MV-4-11 (cell line): ENCODE measurements around the gene BRD3OS.
"Not testable (repeated sequence)": the region's sequence is repeated elsewhere in the genome, so short reads cannot be mapped to it uniquely, and the experiment has no call there.

Experiments used
- DNase-seq: peaks from one replicate; lab custom pipeline; 2025; lab: John Stamatoyannopoulos, UW

The BRD3OS gene

DNA sequence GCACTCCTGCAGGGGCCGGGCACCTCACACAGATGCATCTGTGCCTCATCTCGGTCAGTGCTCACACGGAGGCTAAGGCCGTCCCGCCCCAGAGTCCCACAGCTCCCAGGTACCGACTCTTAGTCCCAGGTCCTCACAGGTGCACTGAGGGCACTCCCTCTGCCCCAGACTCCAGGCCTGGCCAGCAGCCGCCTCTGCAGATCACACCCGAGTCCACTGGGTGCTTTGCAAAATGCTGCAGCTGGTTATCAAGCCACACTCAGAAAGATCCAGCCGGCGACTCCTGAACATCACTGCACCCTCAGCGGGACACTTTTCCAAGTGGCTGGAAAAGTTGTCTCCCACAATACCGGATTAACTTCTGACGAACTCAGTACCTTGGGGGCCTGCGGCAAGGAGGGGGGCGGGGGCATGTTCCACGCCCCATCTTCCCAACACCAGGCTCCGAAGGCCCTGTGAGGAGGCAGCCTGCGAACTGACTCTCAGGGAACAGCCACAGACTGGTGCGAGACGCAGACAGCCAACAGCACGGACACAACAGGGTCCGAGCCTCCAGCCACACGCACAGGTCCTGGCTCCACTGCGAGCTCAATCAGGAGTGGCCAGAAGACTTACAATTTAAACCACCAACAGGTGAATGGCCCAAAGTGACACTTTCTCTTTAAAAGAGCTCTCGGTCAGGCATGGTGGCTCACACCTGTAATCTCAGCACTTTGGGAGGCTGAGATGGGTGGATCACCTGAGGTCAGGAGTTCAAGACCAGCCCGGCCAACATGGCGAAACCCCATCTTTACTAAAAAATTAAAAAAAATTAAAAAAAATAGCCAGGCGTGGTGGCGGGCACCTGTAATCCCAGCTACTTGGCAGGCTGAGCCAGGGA lies 38.5 kb downstream of the BRD3OS start:
- no peak for DNase-seq

GRCh38 chr9:134064711-134065110 lies 39.4 kb downstream of the BRD3OS start:
- no peak for DNase-seq

DNA sequence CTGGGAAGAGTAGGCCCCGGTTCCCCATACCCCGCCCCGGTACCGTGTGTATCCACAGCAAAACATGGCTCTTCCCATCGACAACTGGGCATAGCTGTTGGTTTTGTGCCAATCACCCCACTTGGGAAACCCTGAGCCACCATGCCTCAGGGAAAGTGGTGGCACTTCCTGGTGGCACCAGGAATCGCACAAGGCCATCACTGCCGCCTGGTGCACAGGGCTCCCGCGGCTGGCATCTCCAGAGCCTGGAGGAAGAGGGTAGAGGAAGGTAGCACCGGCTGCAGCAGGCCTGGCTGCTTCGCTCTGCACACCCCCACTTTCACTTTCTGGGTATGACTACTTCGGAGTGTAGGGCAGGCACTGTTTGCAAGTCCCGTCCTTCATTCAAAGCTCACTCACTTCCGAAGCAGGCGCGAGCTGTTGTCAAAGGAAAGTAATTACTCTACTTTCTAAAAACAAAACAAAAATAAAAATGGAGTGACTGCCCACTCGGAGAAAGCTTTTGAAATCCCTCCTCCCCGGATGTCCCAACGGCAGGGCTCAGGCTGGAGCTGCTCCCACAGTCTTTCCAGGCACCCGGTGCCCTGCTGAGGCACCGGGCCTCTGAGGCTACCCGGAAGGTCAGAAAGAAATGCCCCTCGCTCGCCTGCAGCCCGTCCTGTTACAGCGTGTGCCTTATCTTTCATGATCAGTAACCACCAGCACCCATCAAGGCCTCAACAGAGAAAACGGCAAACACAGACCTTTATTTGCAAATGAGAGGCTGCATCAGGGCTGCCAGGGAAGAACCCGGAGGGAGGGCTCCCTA lies 40.5 kb downstream of the BRD3OS start:
- DNase-seq: peak; percentile 76

DNA sequence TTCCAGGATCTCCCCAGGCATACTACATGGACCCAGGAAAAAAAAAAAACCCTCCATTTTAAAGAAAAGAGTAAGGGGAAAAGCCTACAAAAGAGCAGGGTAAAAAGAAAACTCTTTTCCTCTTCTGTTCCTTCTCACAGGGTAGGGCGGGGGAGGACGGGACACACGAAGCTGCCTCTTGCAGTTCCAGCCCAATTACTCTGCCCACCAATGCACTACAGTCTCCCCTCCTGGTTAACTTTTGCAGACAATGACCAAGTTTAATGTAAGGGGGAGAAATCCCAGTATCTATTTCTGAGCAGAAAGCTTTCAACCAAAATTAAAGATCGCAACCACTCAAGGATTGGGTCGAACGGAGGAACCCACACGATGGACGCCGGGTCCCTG lies 41.2 kb downstream of the BRD3OS start:
- DNase-seq: no peak

- no peak for DNase-seq
Measured at GRCh38 chr9:134066913-134067851, 41.9 kb downstream of the BRD3OS start.

DNA sequence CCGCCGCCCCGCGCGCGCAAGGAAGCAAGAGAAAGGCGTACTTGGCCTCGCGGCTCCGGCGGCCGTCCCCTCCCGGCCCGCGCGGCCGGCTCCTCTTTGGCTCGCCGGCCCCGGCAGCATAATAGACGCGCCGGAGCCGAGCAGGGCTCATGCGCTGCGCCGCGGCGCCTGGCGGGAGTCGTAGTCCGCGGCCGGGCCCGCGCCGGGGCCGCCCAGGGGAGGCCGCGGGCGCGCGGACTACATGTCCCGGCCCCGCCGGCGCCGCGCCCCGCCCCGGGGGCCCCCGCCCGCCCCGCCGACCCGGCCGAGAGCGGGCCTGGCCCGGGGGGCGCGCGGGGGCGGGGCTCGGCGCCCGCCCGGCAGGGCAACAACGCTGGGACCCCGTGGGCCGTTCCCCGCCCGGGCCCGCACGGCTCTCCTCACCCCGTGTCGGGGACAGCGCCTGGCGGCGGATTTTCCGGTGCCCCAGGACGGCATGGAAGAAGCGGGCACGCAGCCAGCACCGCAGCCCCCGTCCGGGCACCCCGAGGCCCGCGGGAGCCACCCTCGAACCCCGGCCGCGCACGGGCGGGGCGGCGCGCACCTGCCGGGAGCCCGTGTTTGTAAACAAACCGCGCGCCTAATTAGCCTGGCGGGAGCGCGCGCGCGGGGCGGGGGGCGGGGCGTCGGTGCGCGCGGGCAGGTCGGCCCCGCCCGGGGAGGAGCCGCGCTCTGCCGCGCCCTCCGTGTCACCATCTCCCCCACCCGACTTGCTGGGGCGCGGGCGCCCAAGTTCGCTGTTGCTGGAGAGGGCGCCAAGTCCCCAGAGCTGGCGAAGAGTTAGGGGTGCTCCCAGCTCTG lies 42.8 kb downstream of the BRD3OS start, which contains the start of gene BRD3:
TSS of gene BRD3 (minus strand) at position 123 of the 840 bp plus-strand sequence. CDS start 14,549 bp downstream, outside the sequence.
- peak; percentile 73 for DNase-seq

- DNase-seq: peak; percentile 57
Measured at GRCh38 chr9:134068744-134069479, 43.6 kb downstream of the BRD3OS start.

GRCh38 chr9:134069480-134070399 lies 44.5 kb downstream of the BRD3OS start:
- no peak for DNase-seq

DNA sequence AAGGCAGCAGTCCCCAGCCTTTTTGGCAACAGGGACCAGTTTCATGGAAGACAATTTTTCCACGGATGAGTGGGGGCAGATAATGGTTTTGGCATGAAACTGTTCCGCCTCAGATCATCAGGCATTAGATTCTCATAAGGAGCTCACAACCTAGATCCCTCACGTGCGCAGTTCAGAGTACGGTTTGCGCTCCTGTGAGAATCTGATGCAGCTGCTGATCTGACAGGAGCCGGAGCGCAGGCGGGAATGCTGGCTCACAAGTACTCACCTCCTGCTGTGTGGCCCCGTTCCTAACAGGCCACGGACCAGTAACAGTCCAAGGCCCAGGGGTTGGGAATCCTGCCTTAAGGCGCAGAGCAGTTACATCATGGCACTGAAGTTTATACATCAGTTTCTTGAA lies 45.9 kb downstream of the BRD3OS start:
- DNase-seq: no peak

GRCh38 chr9:134072683-134073082 lies 47.4 kb downstream of the BRD3OS start:
- not testable (repeated sequence) for DNase-seq

DNA sequence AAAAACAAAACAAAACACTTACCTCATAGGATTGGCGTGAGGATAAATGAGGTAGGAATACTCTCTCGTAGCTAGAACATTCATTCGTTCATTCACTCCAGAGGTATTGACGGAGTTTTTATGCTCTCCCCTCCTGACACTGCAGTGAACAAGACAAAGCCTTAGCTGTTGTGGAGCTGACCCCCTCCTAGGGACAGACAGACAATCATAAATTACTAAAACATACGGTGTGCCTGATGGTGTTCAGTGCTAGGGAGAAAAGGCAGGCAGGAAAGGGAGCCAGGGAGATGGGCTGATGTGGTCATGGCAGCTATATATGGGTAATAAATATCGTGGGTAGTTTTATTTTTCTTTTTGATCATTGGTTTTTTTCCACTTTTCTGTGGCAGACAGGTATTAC lies 48.2 kb downstream of the BRD3OS start:
- DNase-seq: no peak

- not testable (repeated sequence) for DNase-seq
Measured at GRCh38 chr9:134075689-134076088, 50.4 kb downstream of the BRD3OS start.

GRCh38 chr9:134076644-134077043 lies 51.4 kb downstream of the BRD3OS start:
- DNase-seq: no peak
